HCT116 (cell line): ENCODE measurements around the gene GRM8. TPM values are rescaled to one million over a fixed set of nuclear protein-coding genes. Genes with fewer than 3 reads are reported as not detected.

Experiments
- ATAC-seq: fragments of 200-7000 bp; cut with Tn5 transposase; 2 replicates; pipeline ENCODE4 v1.9.1; 2020; ENCODE audit warnings: mild to moderate bottlenecking, moderate library complexity
- BruUV-seq: library from RNA; stranded (reverse); fragments of 400-500 nt; replicated peaks from 2 replicates; lab custom pipeline; 2021; lab: Mats Ljungman, UMichigan
- CTCF ChIA-PET: fragments of 300-600 bp; sonication (Branson Sonifier 250); formaldehyde crosslinking; loops from one replicate; lab custom pipeline; 2021; ENCODE audit warnings: antibody characterized with exemption; lab: Charles Lee
- POLR2A ChIA-PET: fragments of 300-600, 350-600 bp; sonication (Branson Sonifier 250); formaldehyde crosslinking; loops from one replicate; lab custom pipeline; 2021; ENCODE audit warnings: antibody characterized with exemption; lab: Charles Lee
- RAD21 ChIA-PET, 2 experiments: fragments of 300-600 bp; sonication (Branson Sonifier 250); formaldehyde crosslinking; loops; one replicate each; lab custom pipeline; 2023; ENCODE audit warnings: low total read pairs in 2 of 2; ENCODE audit not compliant: uncharacterized antibody in 2 of 2, unreplicated experiment in 2 of 2, low non-redundant PET in 1 of 2; lab: Charles Lee
- DNase-seq: peaks from one replicate; pipeline ENCODE4 v3.0.0-alpha.2; 2010; ENCODE audit warnings: low read depth, low spot score
- H2AFZ ChIP-seq: fragments of 200-600 bp; shearing (Covaris generic), sonication (generic); 2 replicates; pipeline ENCODE4 v1.6.1; 2017; ENCODE audit warnings: low read depth, mixed run types, mixed read lengths, antibody characterized with exemption, low read length; ENCODE audit not compliant: poor library complexity, severe bottlenecking
- H3K27ac ChIP-seq: 2 replicates; pipeline ENCODE4 v1.5.1; 2012; ENCODE audit warnings: low read depth, low read length
- H3K27me3 ChIP-seq: fragments of 200-600 bp; sonication (generic); 2 replicates; pipeline ENCODE4 v1.6.1; 2016; ENCODE audit warnings: mixed run types, low read length, mixed read lengths; ENCODE audit not compliant: insufficient read depth
- H3K36me3 ChIP-seq, 2 experiments: fragments of 200-500 bp in 1 of 2; fragments of 200-600 bp in 1 of 2; sonication (Bioruptor generic) in 1 of 2; sonication (generic) in 1 of 2; 2 replicates each; pipeline versions ENCODE4 v1.5.1 to v1.6.1; 2014 to 2016; ENCODE audit warnings: low read length in 2 of 2, inconsistent platforms in 1 of 2, mixed read lengths in 1 of 2, mixed run types in 1 of 2; ENCODE audit not compliant: insufficient read depth in 2 of 2, control insufficient read depth in 1 of 2
- H3K4me1 ChIP-seq, 2 experiments: fragments of 200-600 bp in 1 of 2; sonication (generic) in 1 of 2; 2 replicates each; pipeline versions ENCODE4 v1.5.1 to v1.6.1; 2012 to 2017; ENCODE audit warnings: low read length in 2 of 2, inconsistent platforms in 1 of 2, mild to moderate bottlenecking in 1 of 2, mixed read lengths in 1 of 2, mixed run types in 1 of 2, moderate library complexity in 1 of 2; ENCODE audit not compliant: insufficient read depth in 2 of 2, control insufficient read depth in 1 of 2
- H3K4me2 ChIP-seq: fragments of 200-600 bp; sonication (generic); 2 replicates; pipeline ENCODE4 v1.6.1; 2017; ENCODE audit warnings: mixed run types, low read length, mixed read lengths
- H3K4me3 ChIP-seq, 2 experiments: fragments of 200-600 bp in 1 of 2; sonication (generic) in 1 of 2; replicated peaks in 1 of 2; 2 replicates each; pipeline ENCODE4 v1.5.1; 2011 to 2016; ENCODE audit warnings: low read length in 2 of 2, control low read depth in 1 of 2, low read depth in 1 of 2, mild to moderate bottlenecking in 1 of 2, mixed read lengths in 1 of 2, mixed run types in 1 of 2
- H3K79me2 ChIP-seq: fragments of 200-600 bp; sonication (generic); 2 replicates; pipeline ENCODE4 v1.6.1; 2017; ENCODE audit warnings: mild to moderate bottlenecking, mixed run types, low read length, moderate library complexity, mixed read lengths; ENCODE audit not compliant: insufficient read depth
- H3K9ac ChIP-seq: fragments of 200-600 bp; sonication (generic); 2 replicates; pipeline ENCODE4 v1.6.1; 2016; ENCODE audit warnings: low read length, mixed read lengths
- H3K9me2 ChIP-seq: fragments of 200-600 bp; sonication (generic), shearing (Covaris generic); 2 replicates; pipeline ENCODE4 v1.6.1; 2017; ENCODE audit warnings: mixed run types, mild to moderate bottlenecking, moderate library complexity; ENCODE audit not compliant: insufficient read depth
- H3K9me3 ChIP-seq, 2 experiments: fragments of 200-500 bp in 1 of 2; fragments of 200-600 bp in 1 of 2; sonication (Bioruptor generic) in 1 of 2; sonication (generic) in 1 of 2; 2 replicates each; pipeline ENCODE4 v1.6.1; 2014 to 2017; ENCODE audit warnings: low read length in 2 of 2, mixed read lengths in 2 of 2, inconsistent platforms in 1 of 2, low read depth in 1 of 2, mild to moderate bottlenecking in 1 of 2, mixed run types in 1 of 2, moderate library complexity in 1 of 2; ENCODE audit not compliant: control insufficient read depth in 1 of 2, insufficient read depth in 1 of 2
- H4K20me1 ChIP-seq: fragments of 200-600 bp; sonication (generic), shearing (Covaris generic); 2 replicates; pipeline ENCODE4 v1.6.1; 2017; ENCODE audit warnings: mixed run types, mild to moderate bottlenecking, moderate library complexity; ENCODE audit not compliant: insufficient read depth
- ATF3 ChIP-seq: IDR thresholded peaks from 2 replicates; pipeline ENCODE4 v1.6.1; 2012
- CBX3 ChIP-seq: IDR thresholded peaks from 2 replicates; pipeline ENCODE4 v1.6.1; 2012; ENCODE audit warnings: low read depth
- CEBPB ChIP-seq: IDR thresholded peaks from 2 replicates; pipeline ENCODE4 v1.6.1; 2012; ENCODE audit warnings: low read depth
- CTCF ChIP-seq, 3 experiments: fragments of 200-600 bp in 1 of 3; sonication (generic) in 1 of 3; IDR thresholded peaks in 2 of 3; conservative IDR thresholded peaks in 1 of 3; 2 replicates each; pipeline ENCODE4 v1.5.1; 2012 to 2017; ENCODE audit warnings: low read depth in 2 of 3, low read length in 2 of 3, antibody characterized with exemption in 1 of 3, borderline replicate concordance in 1 of 3, control low read depth in 1 of 3, mild to moderate bottlenecking in 1 of 3, mixed read lengths in 1 of 3, mixed run types in 1 of 3, moderate library complexity in 1 of 3; ENCODE audit not compliant: insufficient read depth in 1 of 3
- EGR1 ChIP-seq: IDR thresholded peaks from 2 replicates; pipeline ENCODE4 v1.6.1; 2012; ENCODE audit warnings: low read depth
- ELF1 ChIP-seq: IDR thresholded peaks from 2 replicates; pipeline ENCODE4 v1.6.1; 2012; ENCODE audit warnings: low read depth, borderline replicate concordance
- EZH2 ChIP-seq: fragments of 200-600 bp; sonication (generic); IDR thresholded peaks from 2 replicates; pipeline ENCODE4 v1.6.1; 2017; ENCODE audit warnings: antibody characterized with exemption, mixed run types
- EZH2phosphoT487 ChIP-seq: fragments of 200-600 bp; IDR thresholded peaks from 2 replicates; pipeline ENCODE4 v1.6.1; 2018; ENCODE audit warnings: antibody characterized with exemption, borderline replicate concordance
- FOSL1 ChIP-seq: IDR thresholded peaks from 2 replicates; pipeline ENCODE4 v1.6.1; 2012; ENCODE audit warnings: low read depth
- JUND ChIP-seq: IDR thresholded peaks from 2 replicates; pipeline ENCODE4 v1.6.1; 2012
- MAX ChIP-seq: IDR thresholded peaks from 2 replicates; pipeline ENCODE4 v1.6.1; 2012
- POLR2A ChIP-seq: IDR thresholded peaks from 2 replicates; pipeline ENCODE4 v1.7.0; 2011; ENCODE audit warnings: borderline replicate concordance; ENCODE audit not compliant: insufficient read depth, insufficient read length; ENCODE audit errors: extremely low read depth
- POLR2AphosphoS5 ChIP-seq: IDR thresholded peaks from 2 replicates; pipeline ENCODE4 v1.6.1; 2011; ENCODE audit warnings: mild to moderate bottlenecking, low read depth, low read length, moderate library complexity
- RAD21 ChIP-seq: IDR thresholded peaks from 2 replicates; pipeline ENCODE4 v1.6.1; 2012; ENCODE audit warnings: low read depth, mild to moderate bottlenecking
- REST ChIP-seq: IDR thresholded peaks from 2 replicates; pipeline ENCODE4 v1.6.1; 2012; ENCODE audit warnings: low read depth
- SIN3A ChIP-seq: IDR thresholded peaks from 2 replicates; pipeline ENCODE4 v1.6.1; 2012; ENCODE audit warnings: low read depth
- SRF ChIP-seq: IDR thresholded peaks from 2 replicates; pipeline ENCODE4 v1.6.1; 2012; ENCODE audit warnings: low read depth
- YY1 ChIP-seq: IDR thresholded peaks from 2 replicates; pipeline ENCODE4 v1.6.1; 2011; ENCODE audit warnings: low read length, low read depth, moderate library complexity, mild to moderate bottlenecking; ENCODE audit not compliant: insufficient replicate concordance; ENCODE audit errors: extremely low read depth
- ZBTB33 ChIP-seq: IDR thresholded peaks from 2 replicates; pipeline ENCODE4 v1.6.1; 2011; ENCODE audit warnings: mild to moderate bottlenecking, low read length, moderate library complexity; ENCODE audit not compliant: insufficient replicate concordance; ENCODE audit errors: extremely low read depth
- ZNF274 ChIP-seq: fragments of 200-500 bp; sonication (Bioruptor generic); IDR thresholded peaks from 2 replicates; pipeline ENCODE4 v1.6.1; 2014; ENCODE audit warnings: mild to moderate bottlenecking, low read depth, low read length, inconsistent platforms
- intact Hi-C: fragments of 100-400 bp; cut with micrococcal nuclease; formaldehyde crosslinking; loops from 2 replicates; pipeline ENCODE4 v1.10.0; 2022
- total RNA-seq: library from RNA; stranded (reverse); gene quantifications from one replicate; pipeline ENCODE4 v1.2.1, GENCODE V29; 2021; ENCODE audit not compliant: unreplicated experiment

GRM8 gene
- total RNA-seq, 1 experiment from 2014 or later: 0.05 TPM

- ATAC-seq (no peak), DNase-seq (no peak)
- intact Hi-C loops: no loop called here
- no peak overlapping the region for H3K9ac ChIP-seq
- no peak overlapping the region for H2AFZ ChIP-seq
- POLR2A ChIA-PET: no interaction called here
- no TSS peak for BruUV-seq
- no peak overlapping the region for H3K4me2 ChIP-seq
- H3K27me3 ChIP-seq: peaks cover 27% of the 10 kb centered on the region
- no peaks in the 10 kb centered on the region for H3K4me1 ChIP-seq
- no peaks in the 10 kb centered on the region for H3K9me2 ChIP-seq
- H4K20me1 ChIP-seq: no peaks in the 10 kb centered on the region
- RAD21 ChIA-PET: no interaction called here
- no peak overlapping the region for H3K4me3 ChIP-seq
- no peaks in the 10 kb centered on the region for H3K79me2 ChIP-seq
- CTCF ChIA-PET: no interaction called here
- no peak for TF ChIP-seq FOSL1
- no peak for TF ChIP-seq SIN3A
- TF ChIP-seq EZH2phosphoT487: no peak
- TF ChIP-seq ZBTB33: no peak
- no peak for TF ChIP-seq SRF
- no peak for TF ChIP-seq EGR1
- no peak for TF ChIP-seq CEBPB
- TF ChIP-seq ZNF274: no peak
- TF ChIP-seq EZH2: no peak
- TF ChIP-seq RAD21: no peak
- no peak for TF ChIP-seq POLR2AphosphoS5
- no peak for TF ChIP-seq CTCF (IDR thresholded peaks at IDR 0.05 in 2 of 3, conservative IDR thresholded peaks at IDR 0.05 in 1 of 3; ENCODE audit: borderline replicate concordance in 1 of 3, insufficient read depth in 1 of 3, low read depth in 2 of 3, low read length in 2 of 3)
- TF ChIP-seq POLR2A: no peak
- TF ChIP-seq YY1: no peak
- no peak for TF ChIP-seq MAX
- no peak for TF ChIP-seq ELF1
- TF ChIP-seq CBX3: no peak
- TF ChIP-seq JUND: no peak
- TF ChIP-seq ATF3: no peak
- TF ChIP-seq REST: no peak
- H3K9me3 ChIP-seq: no peaks in the 10 kb centered on the region
- H3K36me3 ChIP-seq: no peaks in the 10 kb centered on the region
- H3K27ac ChIP-seq: no peak overlapping the region
Observed at GRCh38 chr7:127035203-127035849, 217.4 kb downstream of the GRM8 start.
